Measurements from ENCODE around the gene FIP1L1.
A peak's percentile ranks its signal among the peaks of the same experiment; 100 is the strongest.

The FIP1L1 gene

DNA sequence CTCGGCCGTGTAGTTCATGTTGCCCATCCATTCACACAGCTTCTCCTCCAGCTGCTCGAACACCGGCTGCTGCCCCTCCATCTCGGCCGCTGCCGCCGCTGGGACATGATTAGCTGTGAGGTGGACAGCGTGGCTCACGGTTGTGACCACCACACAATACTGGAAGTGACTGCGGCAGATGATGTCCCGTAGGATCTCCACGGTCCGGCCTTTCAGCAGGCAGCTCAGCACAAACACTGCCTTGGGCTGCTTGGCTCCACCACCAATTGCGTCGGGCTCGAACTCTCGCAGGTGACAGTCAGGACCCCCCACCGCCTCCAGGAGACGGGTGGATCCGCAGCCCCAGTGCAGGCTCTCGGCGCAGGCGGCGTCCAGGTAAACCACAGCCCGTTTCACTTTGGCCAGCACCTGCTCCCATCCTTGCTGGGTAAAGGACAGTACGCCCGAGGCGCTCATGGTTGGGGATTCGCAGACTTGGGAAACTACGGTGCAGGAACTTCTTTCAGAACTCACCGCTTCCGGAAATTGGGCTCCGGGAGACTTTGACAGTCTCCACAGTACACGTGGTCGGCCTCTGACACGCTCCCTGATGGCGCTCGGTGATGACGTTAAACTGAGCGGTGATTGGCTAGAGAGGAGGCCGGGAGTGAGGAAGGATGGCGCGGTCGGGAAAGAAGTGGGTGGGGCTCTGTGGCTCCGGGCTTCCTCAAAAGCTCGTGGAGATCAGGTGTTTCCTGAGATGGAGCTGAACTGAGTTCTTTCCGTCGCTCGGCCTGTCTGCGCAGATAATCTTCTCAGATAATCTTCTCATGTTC is 11.7 kb upstream of the FIP1L1 start, which contains the start of gene SCFD2:
TSS of gene SCFD2 (minus strand) at position 576 of the 815 bp plus-strand sequence.
- H3K4me3 ChIP-seq (ENCODE audit: low read depth, low read length) = peak within 1 kb of the TSS; percentile 79
- TF ChIP-seq, protein P1, sequence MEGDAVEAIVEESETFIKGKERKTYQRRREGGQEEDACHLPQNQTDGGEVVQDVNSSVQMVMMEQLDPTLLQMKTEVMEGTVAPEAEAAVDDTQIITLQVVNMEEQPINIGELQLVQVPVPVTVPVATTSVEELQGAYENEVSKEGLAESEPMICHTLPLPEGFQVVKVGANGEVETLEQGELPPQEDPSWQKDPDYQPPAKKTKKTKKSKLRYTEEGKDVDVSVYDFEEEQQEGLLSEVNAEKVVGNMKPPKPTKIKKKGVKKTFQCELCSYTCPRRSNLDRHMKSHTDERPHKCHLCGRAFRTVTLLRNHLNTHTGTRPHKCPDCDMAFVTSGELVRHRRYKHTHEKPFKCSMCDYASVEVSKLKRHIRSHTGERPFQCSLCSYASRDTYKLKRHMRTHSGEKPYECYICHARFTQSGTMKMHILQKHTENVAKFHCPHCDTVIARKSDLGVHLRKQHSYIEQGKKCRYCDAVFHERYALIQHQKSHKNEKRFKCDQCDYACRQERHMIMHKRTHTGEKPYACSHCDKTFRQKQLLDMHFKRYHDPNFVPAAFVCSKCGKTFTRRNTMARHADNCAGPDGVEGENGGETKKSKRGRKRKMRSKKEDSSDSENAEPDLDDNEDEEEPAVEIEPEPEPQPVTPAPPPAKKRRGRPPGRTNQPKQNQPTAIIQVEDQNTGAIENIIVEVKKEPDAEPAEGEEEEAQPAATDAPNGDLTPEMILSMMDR (IDR thresholded peaks at IDR 0.05; ENCODE audit: borderline replicate concordance, insufficient read depth, low read depth, low read length) = no peak

DNA sequence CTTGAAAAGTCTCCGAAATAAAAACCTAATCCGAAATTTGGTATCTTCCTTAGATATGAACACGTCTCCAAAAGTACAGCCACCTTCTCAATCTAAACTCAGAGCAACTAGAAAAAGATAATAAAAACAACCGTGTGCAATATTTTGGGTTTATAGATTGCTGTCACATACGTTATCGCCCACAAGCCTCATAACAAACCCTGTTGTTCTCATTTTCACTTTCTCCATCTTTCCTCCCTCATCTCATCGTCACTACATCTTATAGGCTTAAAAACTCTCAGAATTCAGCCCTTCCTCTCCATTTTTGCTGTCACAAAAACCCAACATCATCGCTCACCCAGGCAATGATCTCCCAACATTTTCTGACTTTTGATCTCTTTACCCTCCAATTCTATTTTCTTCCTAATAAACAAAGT is 11.1 kb upstream of the FIP1L1 start:
- TF ChIP-seq, protein P1 (IDR thresholded peaks at IDR 0.05; ENCODE audit: borderline replicate concordance, insufficient read depth, low read depth, low read length) = no peak
- H3K4me3 ChIP-seq (ENCODE audit: low read depth, low read length) = peak overlapping the region; percentile 79

DNA sequence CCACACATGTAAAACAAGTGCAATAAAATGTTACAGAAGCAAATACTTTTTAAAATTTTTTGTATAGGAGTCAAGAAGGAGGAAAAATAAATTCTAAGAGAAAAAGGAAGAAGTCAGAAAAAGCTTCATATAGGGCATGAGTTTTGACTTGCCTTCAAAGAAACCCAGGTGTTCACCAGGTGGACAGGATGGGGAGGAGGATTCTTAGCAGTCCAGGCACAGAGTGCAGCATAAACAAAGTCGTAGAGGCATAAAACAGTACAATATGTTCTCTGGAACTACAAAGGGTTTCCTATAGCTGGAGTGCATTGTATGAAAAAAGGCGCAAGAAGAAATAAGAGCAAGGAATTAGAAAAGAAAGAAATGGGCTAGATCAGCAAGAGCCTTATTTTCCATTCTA is 9.7 kb upstream of the FIP1L1 start:
- H3K4me3 ChIP-seq (ENCODE audit: low read depth, low read length) = no peak overlapping the region
- TF ChIP-seq, protein P1 (IDR thresholded peaks at IDR 0.05; ENCODE audit: borderline replicate concordance, insufficient read depth, low read depth, low read length) = no peak

DNA sequence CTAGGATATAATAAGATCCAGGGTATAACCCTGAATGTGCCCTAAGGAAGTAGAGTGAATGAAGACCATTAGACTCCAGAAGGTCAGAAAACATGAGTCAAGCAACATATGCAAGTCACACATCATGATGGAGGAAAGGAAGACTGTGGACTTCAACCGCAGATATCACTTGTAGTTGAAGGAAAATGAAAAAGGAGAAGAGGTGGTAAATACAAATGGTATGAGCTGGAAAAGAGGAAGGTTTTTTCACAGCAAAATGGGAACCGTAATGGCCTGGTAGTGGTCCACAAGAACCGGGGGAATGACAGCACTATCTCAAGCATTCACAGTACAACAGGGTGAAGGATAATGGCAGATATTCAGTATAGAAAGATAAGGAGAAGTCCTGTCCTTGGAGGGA is 6.4 kb upstream of the FIP1L1 start:
- TF ChIP-seq, protein P1 (IDR thresholded peaks at IDR 0.05; ENCODE audit: borderline replicate concordance, insufficient read depth, low read depth, low read length) = no peak
- H3K4me3 ChIP-seq (ENCODE audit: low read depth, low read length) = no peak overlapping the region

DNA sequence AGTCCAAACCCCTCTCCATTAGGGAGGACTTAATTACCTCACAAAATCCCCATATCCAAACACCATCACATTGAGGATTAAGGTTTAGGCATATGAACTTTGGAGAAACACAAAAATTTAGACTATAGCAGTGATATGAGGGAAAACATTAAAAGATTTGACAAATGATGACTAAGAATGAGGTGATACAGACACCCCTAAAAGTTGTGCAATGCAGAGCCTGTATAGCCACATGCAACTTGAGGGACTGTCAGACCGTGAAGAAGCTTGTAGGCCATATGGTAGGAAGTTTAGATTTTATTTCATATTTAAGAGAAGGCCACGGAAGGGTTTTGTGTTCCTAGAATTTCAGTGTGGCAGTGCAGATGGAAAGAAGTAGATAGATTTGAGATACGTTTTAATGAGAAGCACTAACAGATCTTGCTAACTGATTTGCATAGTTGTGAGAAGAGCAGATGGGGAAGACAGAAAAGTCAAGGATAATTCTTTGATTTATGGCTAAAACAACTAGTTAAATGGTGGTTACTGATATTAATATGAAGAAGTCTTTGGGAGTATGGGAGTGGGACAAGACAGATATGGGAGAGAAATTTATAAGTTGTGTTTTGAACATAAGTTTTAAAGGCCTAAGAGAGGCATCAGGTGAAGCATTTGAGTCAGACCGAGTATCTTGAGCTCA is 5.5 kb upstream of the FIP1L1 start:
- TF ChIP-seq, protein P1 (IDR thresholded peaks at IDR 0.05; ENCODE audit: borderline replicate concordance, insufficient read depth, low read depth, low read length) = no peak

DNA sequence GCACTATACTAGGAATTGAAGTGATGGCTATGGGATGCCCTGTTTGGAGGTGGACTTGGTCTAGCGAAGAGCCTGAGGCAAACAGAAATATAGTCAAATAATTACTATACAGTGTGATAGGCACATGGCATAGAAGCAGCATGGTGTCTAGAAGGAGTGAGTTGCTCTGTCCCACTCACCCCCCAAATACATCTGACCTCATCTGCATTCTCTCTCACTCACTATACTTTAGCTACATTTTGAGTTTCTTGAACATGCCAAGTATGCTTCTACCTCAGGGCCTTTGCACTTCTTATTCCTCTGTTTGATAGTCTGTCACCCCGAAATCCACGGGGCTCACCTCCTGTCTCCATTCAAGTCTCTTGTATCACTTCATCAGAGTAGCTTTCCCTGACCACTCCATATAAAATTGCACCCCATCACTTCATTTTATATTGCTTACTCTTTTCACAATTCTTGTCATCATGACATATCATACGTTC is 2.6 kb upstream of the FIP1L1 start:
- H3K4me3 ChIP-seq (ENCODE audit: low read depth, low read length) = no peak overlapping the region
- TF ChIP-seq, protein P1 (IDR thresholded peaks at IDR 0.05; ENCODE audit: borderline replicate concordance, insufficient read depth, low read depth, low read length) = no peak

More for the DNA sequence above, 5.5 kb upstream of the FIP1L1 start:
- H3K4me3 ChIP-seq (ENCODE audit: low read depth, low read length) = no peak overlapping the region
